ENCODE measurements around the gene ZYG11A.

ZYG11A gene

GRCh38 chr1:52929019-52929418 lies 86.5 kb downstream of the ZYG11A start:
- no peaks in the 10 kb centered on the region for H3K4me1 ChIP-seq (ENCODE audit: insufficient read depth, poor library complexity, severe bottlenecking)
- H3K27me3 ChIP-seq (ENCODE audit: insufficient read depth, poor library complexity, severe bottlenecking): no peaks in the 10 kb centered on the region
- no peaks in the 10 kb centered on the region for H3K9me3 ChIP-seq (ENCODE audit: severe bottlenecking)
- H3K27ac ChIP-seq (ENCODE audit: poor library complexity, severe bottlenecking): no peak overlapping the region
- DNase-seq (ENCODE audit: low spot score): no peak
- no peak for ATAC-seq (ENCODE audit: low read depth)
- TF ChIP-seq, protein P1, sequence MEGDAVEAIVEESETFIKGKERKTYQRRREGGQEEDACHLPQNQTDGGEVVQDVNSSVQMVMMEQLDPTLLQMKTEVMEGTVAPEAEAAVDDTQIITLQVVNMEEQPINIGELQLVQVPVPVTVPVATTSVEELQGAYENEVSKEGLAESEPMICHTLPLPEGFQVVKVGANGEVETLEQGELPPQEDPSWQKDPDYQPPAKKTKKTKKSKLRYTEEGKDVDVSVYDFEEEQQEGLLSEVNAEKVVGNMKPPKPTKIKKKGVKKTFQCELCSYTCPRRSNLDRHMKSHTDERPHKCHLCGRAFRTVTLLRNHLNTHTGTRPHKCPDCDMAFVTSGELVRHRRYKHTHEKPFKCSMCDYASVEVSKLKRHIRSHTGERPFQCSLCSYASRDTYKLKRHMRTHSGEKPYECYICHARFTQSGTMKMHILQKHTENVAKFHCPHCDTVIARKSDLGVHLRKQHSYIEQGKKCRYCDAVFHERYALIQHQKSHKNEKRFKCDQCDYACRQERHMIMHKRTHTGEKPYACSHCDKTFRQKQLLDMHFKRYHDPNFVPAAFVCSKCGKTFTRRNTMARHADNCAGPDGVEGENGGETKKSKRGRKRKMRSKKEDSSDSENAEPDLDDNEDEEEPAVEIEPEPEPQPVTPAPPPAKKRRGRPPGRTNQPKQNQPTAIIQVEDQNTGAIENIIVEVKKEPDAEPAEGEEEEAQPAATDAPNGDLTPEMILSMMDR (IDR thresholded peaks at IDR 0.05; ENCODE audit: poor library complexity, severe bottlenecking): no peak
- no peaks in the 10 kb centered on the region for H3K36me3 ChIP-seq (ENCODE audit: low read depth)
- H3K4me3 ChIP-seq (ENCODE audit: severe bottlenecking): no peak overlapping the region

- Histone ChIP-seq H3K9me3 (ENCODE audit: severe bottlenecking) (no peaks in the 10 kb centered on the region), H3K27me3 (ENCODE audit: insufficient read depth, poor library complexity, severe bottlenecking) (no peaks in the 10 kb centered on the region), H3K4me3 (ENCODE audit: severe bottlenecking) (no peak overlapping the region), H3K27ac (ENCODE audit: poor library complexity, severe bottlenecking) (no peak overlapping the region), H3K4me1 (ENCODE audit: insufficient read depth, poor library complexity, severe bottlenecking) (no peaks in the 10 kb centered on the region), H3K36me3 (ENCODE audit: low read depth) (no peaks in the 10 kb centered on the region)
- DNase-seq (ENCODE audit: low spot score) (no peak), ATAC-seq (ENCODE audit: low read depth) (no peak)
- TF ChIP-seq, protein P1 (IDR thresholded peaks at IDR 0.05; ENCODE audit: poor library complexity, severe bottlenecking): no peak
These were observed 95.0 kb downstream of the ZYG11A start for GRCh38 chr1:52937433-52938182.

DNA sequence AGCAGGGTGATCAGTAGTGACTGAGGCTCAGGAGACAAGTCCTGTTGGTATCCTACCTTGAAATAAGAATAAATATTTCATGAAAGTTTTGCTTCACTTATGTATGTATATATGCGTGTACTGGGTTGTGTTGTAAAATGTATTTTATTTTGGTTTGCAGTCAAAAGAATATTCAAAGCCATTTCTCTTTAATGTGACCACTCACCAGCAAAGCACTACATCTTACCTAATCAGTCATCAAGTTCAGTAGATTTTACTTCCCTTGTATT lies 95.6 kb downstream of the ZYG11A start:
- ATAC-seq (ENCODE audit: low read depth) (no peak), DNase-seq (ENCODE audit: low spot score) (no peak)
- H3K27me3 ChIP-seq (ENCODE audit: insufficient read depth, poor library complexity, severe bottlenecking): no peaks in the 10 kb centered on the region
- H3K36me3 ChIP-seq (ENCODE audit: low read depth): no peaks in the 10 kb centered on the region
- no peak overlapping the region for H3K27ac ChIP-seq (ENCODE audit: poor library complexity, severe bottlenecking)
- no peaks in the 10 kb centered on the region for H3K4me1 ChIP-seq (ENCODE audit: insufficient read depth, poor library complexity, severe bottlenecking)
- TF ChIP-seq, protein P1 (IDR thresholded peaks at IDR 0.05; ENCODE audit: poor library complexity, severe bottlenecking): no peak
- no peaks in the 10 kb centered on the region for H3K9me3 ChIP-seq (ENCODE audit: severe bottlenecking)
- no peak overlapping the region for H3K4me3 ChIP-seq (ENCODE audit: severe bottlenecking)

DNA sequence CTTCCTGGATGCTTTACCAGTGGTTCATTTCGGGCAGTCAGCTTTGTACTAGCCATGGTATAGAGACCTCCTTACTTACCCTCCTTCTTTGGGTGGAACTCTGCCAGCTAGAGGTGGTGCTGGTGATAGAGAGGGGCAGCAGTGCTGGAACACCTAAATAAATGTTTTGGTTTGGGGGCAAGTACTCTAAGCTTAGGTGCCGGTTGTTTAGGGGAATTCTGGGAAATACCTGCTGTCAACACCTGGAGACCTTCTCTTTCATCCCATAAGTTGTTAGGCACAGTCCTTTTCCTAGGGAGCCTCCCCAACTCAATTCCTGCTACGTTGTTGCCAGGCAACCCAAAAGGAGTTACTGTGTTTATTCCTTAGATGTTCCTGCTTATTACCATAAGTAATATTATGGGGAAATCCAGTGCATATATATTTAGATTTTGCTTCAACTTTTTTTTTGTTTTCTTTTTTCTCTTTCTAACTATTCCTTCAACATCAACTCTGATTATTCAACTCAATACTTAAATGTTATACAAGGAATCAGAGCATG lies 101.4 kb downstream of the ZYG11A start:
- H3K27me3 ChIP-seq (ENCODE audit: insufficient read depth, poor library complexity, severe bottlenecking): no peaks in the 10 kb centered on the region
- no peak for ATAC-seq (ENCODE audit: low read depth)
- no peak for DNase-seq (ENCODE audit: low spot score)
- TF ChIP-seq, protein P1 (IDR thresholded peaks at IDR 0.05; ENCODE audit: poor library complexity, severe bottlenecking): no peak
- peaks cover 6% of the 10 kb centered on the region for H3K4me1 ChIP-seq (ENCODE audit: insufficient read depth, poor library complexity, severe bottlenecking)
- no peak overlapping the region for H3K27ac ChIP-seq (ENCODE audit: poor library complexity, severe bottlenecking)
- H3K36me3 ChIP-seq (ENCODE audit: low read depth): peaks cover 3% of the 10 kb centered on the region; the same call in 1 of the 2 replicates
- H3K4me3 ChIP-seq (ENCODE audit: severe bottlenecking): no peak overlapping the region
- no peaks in the 10 kb centered on the region for H3K9me3 ChIP-seq (ENCODE audit: severe bottlenecking)

DNA sequence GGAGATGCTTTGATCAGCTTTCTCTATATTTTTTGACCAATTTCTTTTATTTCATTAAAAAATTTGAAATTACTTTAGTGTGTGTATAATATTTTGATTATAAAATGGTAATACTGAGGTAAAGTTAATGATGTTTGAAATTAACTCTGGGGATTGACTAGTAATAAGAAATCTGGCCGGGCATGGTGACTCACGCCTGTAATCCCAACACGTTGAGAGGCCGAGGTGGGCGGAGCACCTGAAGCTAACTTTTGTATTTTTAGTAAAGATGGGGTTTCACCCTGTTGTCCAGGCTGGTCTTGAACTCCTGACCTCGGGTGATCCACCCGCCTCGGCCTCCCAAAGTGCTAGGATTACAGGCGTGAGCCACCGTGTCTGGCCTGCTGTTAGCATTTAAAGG lies 102.0 kb downstream of the ZYG11A start:
- DNase-seq (ENCODE audit: low spot score) (no peak), ATAC-seq (ENCODE audit: low read depth) (no peak)
- Histone ChIP-seq H3K4me1 (ENCODE audit: insufficient read depth, poor library complexity, severe bottlenecking) (peaks cover 6% of the 10 kb centered on the region), H3K36me3 (ENCODE audit: low read depth) (peaks cover 3% of the 10 kb centered on the region; the same call in 1 of the 2 replicates), H3K27ac (ENCODE audit: poor library complexity, severe bottlenecking) (no peak overlapping the region), H3K9me3 (ENCODE audit: severe bottlenecking) (no peaks in the 10 kb centered on the region), H3K27me3 (ENCODE audit: insufficient read depth, poor library complexity, severe bottlenecking) (no peaks in the 10 kb centered on the region), H3K4me3 (ENCODE audit: severe bottlenecking) (no peak overlapping the region)
- TF ChIP-seq, protein P1 (IDR thresholded peaks at IDR 0.05; ENCODE audit: poor library complexity, severe bottlenecking): no peak

Data from RWPE2 (cell line).